Stimulated activated CD8-positive, alpha-beta memory T cell treated with anti-CD3 and anti-CD28 coated beads, Interleukin-7, amount 100 ng/mL, for 48 hours (primary cell): ENCODE data around the gene PPTC7.

Source experiments
- DNase-seq, 2 donors: peaks; one replicate each; pipeline ENCODE4 v3.0.0-alpha.2; 2020; ENCODE audit warnings: low read depth in 1 of 2; ENCODE audit errors: extremely low read depth in 1 of 2

Gene PPTC7

GRCh38 chr12:110498984-110499706 is 84.0 kb downstream of the PPTC7 start:
- no peak for DNase-seq
